ENCODE results near the gene OR10G3. TPM values are rescaled to one million over a fixed set of nuclear protein-coding genes. Genes with fewer than 3 reads are reported as not detected.

OR10G3 gene
- total RNA-seq, 2 donors from 2014 or later, result not detected

DNA sequence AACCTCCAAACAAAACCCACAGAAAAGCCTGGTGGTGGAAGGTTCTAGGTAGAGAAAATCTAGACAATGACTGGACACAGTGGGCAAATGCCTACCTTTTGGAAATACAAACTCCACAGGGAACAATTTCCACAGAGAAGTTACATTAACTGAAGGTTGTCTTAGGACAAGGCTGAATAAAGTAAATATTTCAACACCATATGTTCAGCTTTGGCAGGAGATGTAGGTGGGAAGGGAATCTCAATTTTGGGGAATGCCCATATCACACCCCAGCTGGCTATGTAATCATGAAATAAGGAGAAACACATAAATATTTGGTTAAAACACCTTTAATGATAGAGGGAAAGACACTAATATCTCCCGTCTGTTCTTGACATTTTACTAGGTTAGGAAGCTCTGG, 59.1 kb downstream of the OR10G3 start:
- TF ChIP-seq, protein P1, sequence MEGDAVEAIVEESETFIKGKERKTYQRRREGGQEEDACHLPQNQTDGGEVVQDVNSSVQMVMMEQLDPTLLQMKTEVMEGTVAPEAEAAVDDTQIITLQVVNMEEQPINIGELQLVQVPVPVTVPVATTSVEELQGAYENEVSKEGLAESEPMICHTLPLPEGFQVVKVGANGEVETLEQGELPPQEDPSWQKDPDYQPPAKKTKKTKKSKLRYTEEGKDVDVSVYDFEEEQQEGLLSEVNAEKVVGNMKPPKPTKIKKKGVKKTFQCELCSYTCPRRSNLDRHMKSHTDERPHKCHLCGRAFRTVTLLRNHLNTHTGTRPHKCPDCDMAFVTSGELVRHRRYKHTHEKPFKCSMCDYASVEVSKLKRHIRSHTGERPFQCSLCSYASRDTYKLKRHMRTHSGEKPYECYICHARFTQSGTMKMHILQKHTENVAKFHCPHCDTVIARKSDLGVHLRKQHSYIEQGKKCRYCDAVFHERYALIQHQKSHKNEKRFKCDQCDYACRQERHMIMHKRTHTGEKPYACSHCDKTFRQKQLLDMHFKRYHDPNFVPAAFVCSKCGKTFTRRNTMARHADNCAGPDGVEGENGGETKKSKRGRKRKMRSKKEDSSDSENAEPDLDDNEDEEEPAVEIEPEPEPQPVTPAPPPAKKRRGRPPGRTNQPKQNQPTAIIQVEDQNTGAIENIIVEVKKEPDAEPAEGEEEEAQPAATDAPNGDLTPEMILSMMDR (IDR thresholded peaks at IDR 0.05), result no peak
- Histone ChIP-seq H3K9ac (ENCODE audit: low read depth in 2 of 2, low read length in 2 of 2) (no peak overlapping the region), H3K9me3 (no peaks in the 10 kb centered on the region), H3K4me3 (no peak overlapping the region), H3K36me3 (no peaks in the 10 kb centered on the region), H3K27ac (no peak overlapping the region), H3K27me3 (no peaks in the 10 kb centered on the region), H3K4me1 (no peaks in the 10 kb centered on the region)
- intact Hi-C loops (cut with DNase I), result no loop called here
- DNase-seq, result no peak

DNA sequence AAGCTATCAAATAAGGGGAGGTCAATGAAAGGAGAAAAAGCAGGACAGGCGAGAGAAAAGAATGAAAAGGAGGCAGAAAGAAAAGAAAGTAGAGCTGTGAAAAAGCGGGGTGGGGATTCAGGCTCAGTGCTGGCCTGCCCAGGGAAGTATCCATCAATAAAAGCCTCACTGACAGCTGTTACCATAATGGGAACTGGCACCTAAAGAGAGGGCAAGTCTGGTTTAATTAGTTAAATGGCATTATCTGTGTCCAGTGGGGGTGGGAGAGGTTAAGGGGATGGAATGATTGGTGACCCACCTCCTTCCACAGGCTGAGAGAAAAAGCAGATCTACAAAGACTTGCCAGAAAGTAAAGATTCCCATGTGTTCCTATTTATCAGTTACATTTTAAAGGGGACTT, 61.2 kb downstream of the OR10G3 start:
- no peaks in the 10 kb centered on the region for H3K27me3 ChIP-seq
- no peak overlapping the region for H3K4me3 ChIP-seq
- TF ChIP-seq, protein P1 (IDR thresholded peaks at IDR 0.05), result no peak
- H3K9ac ChIP-seq (ENCODE audit: low read depth in 2 of 2, low read length in 2 of 2), result no peak overlapping the region
- no peaks in the 10 kb centered on the region for H3K9me3 ChIP-seq
- no peaks in the 10 kb centered on the region for H3K36me3 ChIP-seq
- intact Hi-C loops (cut with DNase I), result no loop called here
- no peaks in the 10 kb centered on the region for H3K4me1 ChIP-seq
- DNase-seq, result no peak
- H3K27ac ChIP-seq, result no peak overlapping the region

Other genes with a start within 250 kb of the OR10G3 start
- 10 to 100 TPM; 43.9 to 71.8 TPM for gene SUPT16H, start 196.1 kb downstream of the OR10G3 start, total RNA-seq
- gene CHD8, start 124.0 kb downstream of the OR10G3 start, total RNA-seq, result 10 to 100 TPM; 56.2 to 60.1 TPM
- 10 to 100 TPM; 12.9 to 15.4 TPM for gene RAB2B, start 103.1 kb downstream of the OR10G3 start, total RNA-seq
- 10 to 100 TPM; 71.8 to 85.8 TPM for gene TOX4, start 102.9 kb downstream of the OR10G3 start, total RNA-seq
- 10 to 100 TPM; 26.5 to 50.1 TPM for gene METTL3, start 68.7 kb downstream of the OR10G3 start, total RNA-seq
- gene SALL2, start 53.7 kb downstream of the OR10G3 start, total RNA-seq, result 1 to 10 TPM; 1.7 to 2.4 TPM
- not detected for gene OR10G2, start 54.9 kb upstream of the OR10G3 start, total RNA-seq
- gene OR4E2, start 73.8 kb upstream of the OR10G3 start, total RNA-seq, result not detected
- under 1 TPM in 1 of 2 donors, not detected in 1; 0.05 TPM for gene OR4E1, start 93.7 kb upstream of the OR10G3 start, total RNA-seq

All from colonic mucosa (tissue), 4 donors.